Measurements from ENCODE around the gene WIPF2.

Gene WIPF2

GRCh38 chr17:40247926-40248495, 28.9 kb downstream of the WIPF2 start:
- DNase-seq (ENCODE audit: low read depth in 2 of 2), result no peak

GRCh38 chr17:40248507-40248906, 29.4 kb downstream of the WIPF2 start:
- no peak for DNase-seq (ENCODE audit: low read depth in 2 of 2)

- DNase-seq (ENCODE audit: low read depth in 2 of 2), result no peak
These were observed 32.5 kb downstream of the WIPF2 start for GRCh38 chr17:40251576-40251975.

- DNase-seq (ENCODE audit: low read depth in 2 of 2), result no peak
These were observed 34.5 kb downstream of the WIPF2 start for GRCh38 chr17:40253565-40253964.

GRCh38 chr17:40259505-40259904, 40.4 kb downstream of the WIPF2 start:
- no peak for DNase-seq (ENCODE audit: low read depth in 2 of 2)

GRCh38 chr17:40260528-40260927, 41.4 kb downstream of the WIPF2 start:
- DNase-seq (ENCODE audit: low read depth in 2 of 2), result no peak

GRCh38 chr17:40264458-40265185, 45.5 kb downstream of the WIPF2 start:
- no peak for DNase-seq (ENCODE audit: low read depth in 2 of 2)

- DNase-seq (ENCODE audit: low read depth in 2 of 2), result no peak
These were observed 46.2 kb downstream of the WIPF2 start for GRCh38 chr17:40265337-40265736.

GRCh38 chr17:40266882-40267281, 47.8 kb downstream of the WIPF2 start:
- no peak for DNase-seq (ENCODE audit: low read depth in 2 of 2)

- no peak for DNase-seq (ENCODE audit: low read depth in 2 of 2)
These were observed 49.1 kb downstream of the WIPF2 start for GRCh38 chr17:40268141-40268712.

- DNase-seq (ENCODE audit: low read depth in 2 of 2), result no peak
These were observed 59.3 kb downstream of the WIPF2 start for GRCh38 chr17:40278414-40278813.

GRCh38 chr17:40279402-40279801, 60.3 kb downstream of the WIPF2 start:
- no peak for DNase-seq (ENCODE audit: low read depth in 2 of 2)

GRCh38 chr17:40281663-40282062, 62.6 kb downstream of the WIPF2 start:
- no peak for DNase-seq (ENCODE audit: low read depth in 2 of 2)

GRCh38 chr17:40283662-40284061, 64.6 kb downstream of the WIPF2 start:
- no peak for DNase-seq (ENCODE audit: low read depth in 2 of 2)

- DNase-seq (ENCODE audit: low read depth in 2 of 2), result no peak
These were observed 65.1 kb downstream of the WIPF2 start for GRCh38 chr17:40284085-40284713.

GRCh38 chr17:40286473-40286872, 67.4 kb downstream of the WIPF2 start:
- no peak for DNase-seq (ENCODE audit: low read depth in 2 of 2)

- no peak for DNase-seq (ENCODE audit: low read depth in 2 of 2)
These were observed 68.0 kb downstream of the WIPF2 start for GRCh38 chr17:40287159-40287493.

GRCh38 chr17:40287494-40288369, 68.6 kb downstream of the WIPF2 start, which contains the start of gene CDC6:
Gene CDC6, plus strand, starts transcription at chr17:40287879. Its CDS starts 1,542 bp downstream, at chr17:40289421.
- DNase-seq (ENCODE audit: low read depth in 2 of 2), result peak; percentile 96 to 98

GRCh38 chr17:40290629-40291280, 71.7 kb downstream of the WIPF2 start:
- DNase-seq (ENCODE audit: low read depth in 2 of 2), result no peak

GRCh38 chr17:40291281-40291664, 72.2 kb downstream of the WIPF2 start:
- DNase-seq (ENCODE audit: low read depth in 2 of 2), result no peak

GRCh38 chr17:40293363-40293762, 74.3 kb downstream of the WIPF2 start:
- DNase-seq (ENCODE audit: low read depth in 2 of 2), result no peak
